Activated CD4-positive, alpha-beta T cell treated with anti-CD3 and anti-CD28 coated beads, Interleukin-2, amount 10 ng/mL, durations not matched to agents 24 days and 14 days (primary cell): ENCODE results near the gene UCKL1. TPM values are rescaled to one million over a fixed set of nuclear protein-coding genes. Genes with fewer than 3 reads are reported as not detected.

Experiments used
- DNase-seq: peaks from one replicate; pipeline ENCODE4 v3.0.0; 2022
- H3K27ac Mint-ChIP-seq: one replicate; pipeline ENCODE4 v1.8.0; 2022; ENCODE audit warnings: mild to moderate bottlenecking, mixed read lengths
- H3K27me3 Mint-ChIP-seq: one replicate; pipeline ENCODE4 v1.8.0; 2022; ENCODE audit warnings: mixed read lengths
- H3K36me3 Mint-ChIP-seq: one replicate; pipeline ENCODE4 v1.8.0; 2022; ENCODE audit warnings: low read depth, mild to moderate bottlenecking, mixed read lengths
- H3K4me1 Mint-ChIP-seq: one replicate; pipeline ENCODE4 v1.8.0; 2021; ENCODE audit warnings: mixed read lengths
- H3K4me3 Mint-ChIP-seq: one replicate; pipeline ENCODE4 v1.8.0; 2022; ENCODE audit warnings: mild to moderate bottlenecking, moderate library complexity, mixed read lengths
- H3K9me3 Mint-ChIP-seq: one replicate; pipeline ENCODE4 v1.8.0; 2021; ENCODE audit warnings: mixed read lengths
- intact Hi-C: fragments of 100-400 bp; cut with micrococcal nuclease; formaldehyde crosslinking; loops from one replicate; pipeline ENCODE4 v1.15.1; 2023
- total RNA-seq: library from RNA; stranded (reverse); gene quantifications from 2 replicates; pipeline ENCODE4 v1.2.3, GENCODE V29; 2022

UCKL1 gene
- total RNA-seq, 1 donor from 2014 or later: 49.5 TPM

GRCh38 chr20:63959699-63960075, 3.5 kb upstream of the UCKL1 start:
- no peak for DNase-seq
- no peak overlapping the region for H3K4me3 Mint-ChIP-seq
- H3K27me3 Mint-ChIP-seq: no peaks in the 10 kb centered on the region
- intact Hi-C loops: loop anchor here (5.0 kb wide), 4 partner anchors 62 to 1022 kb away; partner anchors contain the start of genes ARFGAP1, ARFRP1, DNAJC5 and GID8
- peaks cover 22% of the 10 kb centered on the region for H3K36me3 Mint-ChIP-seq
- no peaks in the 10 kb centered on the region for H3K9me3 Mint-ChIP-seq
- H3K27ac Mint-ChIP-seq: no peak overlapping the region
- H3K4me1 Mint-ChIP-seq: peaks cover 17% of the 10 kb centered on the region

- Mint-ChIP-seq H3K4me1 (peaks cover 23% of the 10 kb centered on the region), H3K9me3 (no peaks in the 10 kb centered on the region), H3K4me3 (no peak overlapping the region), H3K36me3 (peaks cover 24% of the 10 kb centered on the region), H3K27me3 (no peaks in the 10 kb centered on the region), H3K27ac (no peak overlapping the region)
- intact Hi-C loops: loop anchor here (5.0 kb wide), 4 partner anchors 62 to 1022 kb away; partner anchors contain the start of genes ARFGAP1, ARFRP1, DNAJC5 and GID8
- DNase-seq: no peak
Observed at GRCh38 chr20:63958964-63959698, 2.9 kb upstream of the UCKL1 start.

GRCh38 chr20:63958471-63958870, 2.3 kb upstream of the UCKL1 start:
- Mint-ChIP-seq H3K27ac (peak overlapping the region; percentile 70), H3K36me3 (peaks cover 20% of the 10 kb centered on the region), H3K9me3 (no peaks in the 10 kb centered on the region), H3K4me1 (peaks cover 28% of the 10 kb centered on the region), H3K4me3 (no peak overlapping the region), H3K27me3 (no peaks in the 10 kb centered on the region)
- intact Hi-C loops: loop anchor here (5.0 kb wide), 4 partner anchors 61 to 1021 kb away; partner anchors contain the start of genes ARFGAP1, ARFRP1, DNAJC5 and GID8
- DNase-seq: no peak

GRCh38 chr20:63957690-63958441, 1.6 kb upstream of the UCKL1 start:
- peak; percentile 72 for DNase-seq
- H3K4me3 Mint-ChIP-seq: peak overlapping the region; percentile 83
- H3K9me3 Mint-ChIP-seq: no peaks in the 10 kb centered on the region
- peaks cover 19% of the 10 kb centered on the region for H3K36me3 Mint-ChIP-seq
- H3K4me1 Mint-ChIP-seq: peaks cover 28% of the 10 kb centered on the region
- intact Hi-C loops: loop anchor here (5.0 kb wide), 4 partner anchors 61 to 1021 kb away; partner anchors contain the start of genes ARFGAP1, ARFRP1, DNAJC5 and GID8
- peak overlapping the region; percentile 88 for H3K27ac Mint-ChIP-seq
- no peaks in the 10 kb centered on the region for H3K27me3 Mint-ChIP-seq

DNA sequence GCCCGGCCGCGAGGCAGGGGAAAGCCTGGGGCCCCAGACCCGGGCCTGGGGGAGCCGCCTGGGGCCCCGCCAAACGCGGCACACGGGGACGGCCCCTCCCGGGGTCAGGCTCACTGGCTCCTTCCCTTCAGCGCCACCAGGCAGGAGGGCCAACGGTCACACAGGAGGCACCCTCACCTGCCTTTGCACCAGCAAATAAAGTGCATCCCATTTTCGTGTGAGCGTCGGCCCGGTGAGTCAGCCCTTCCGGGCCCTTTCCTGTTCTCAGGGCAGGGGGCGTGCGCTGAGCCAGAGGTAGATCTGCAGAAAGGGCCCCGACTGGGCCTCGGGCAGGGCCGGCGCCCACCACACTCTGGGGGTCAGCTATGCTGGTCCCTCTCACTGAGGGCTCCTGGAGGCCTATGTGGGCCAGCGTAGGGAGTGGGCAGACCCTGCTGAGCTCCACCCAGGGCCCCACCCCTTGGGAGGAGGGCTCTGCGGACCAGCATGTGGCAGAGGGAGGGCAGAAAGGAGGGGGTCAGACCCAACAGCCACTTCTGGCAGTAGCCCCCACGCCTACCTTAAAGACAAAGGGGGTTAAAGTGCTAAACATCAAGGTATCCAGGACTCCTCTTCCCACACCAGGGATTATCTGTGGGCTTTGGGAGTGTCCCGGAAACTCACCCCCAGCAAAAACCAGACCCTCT, 931 bp upstream of the UCKL1 start:
- intact Hi-C loops: loop anchor here (5.0 kb wide), 4 partner anchors 60 to 1020 kb away; partner anchors contain the start of genes ARFGAP1, ARFRP1, DNAJC5 and GID8
- Mint-ChIP-seq H3K4me1 (peaks cover 28% of the 10 kb centered on the region), H3K27me3 (no peaks in the 10 kb centered on the region), H3K27ac (peak overlapping the region; percentile 88), H3K9me3 (no peaks in the 10 kb centered on the region), H3K36me3 (peaks cover 15% of the 10 kb centered on the region), H3K4me3 (peak overlapping the region; percentile 83)
- peak; percentile 89 for DNase-seq

- no peaks in the 10 kb centered on the region for H3K27me3 Mint-ChIP-seq
- peaks cover 28% of the 10 kb centered on the region for H3K4me1 Mint-ChIP-seq
- H3K27ac Mint-ChIP-seq: peak overlapping the region; percentile 87
- no peak for DNase-seq
- no peaks in the 10 kb centered on the region for H3K9me3 Mint-ChIP-seq
- H3K36me3 Mint-ChIP-seq: peaks cover 14% of the 10 kb centered on the region
- H3K4me3 Mint-ChIP-seq: peak overlapping the region; percentile 85
- intact Hi-C loops: loop anchor here (1.0 to 5.0 kb wide), 7 partner anchors 25 to 1019 kb away; partner anchors contain the start of genes ARFGAP1, ARFRP1, DNAJC5 and GID8
Observed at GRCh38 chr20:63956664-63957003, 418 bp upstream of the UCKL1 start.

GRCh38 chr20:63955281-63955826, 862 bp downstream of the UCKL1 start:
- Mint-ChIP-seq H3K27me3 (no peaks in the 10 kb centered on the region), H3K4me3 (peak overlapping the region; percentile 85), H3K36me3 (peaks cover 11% of the 10 kb centered on the region), H3K4me1 (peaks cover 28% of the 10 kb centered on the region), H3K27ac (peak overlapping the region; percentile 65), H3K9me3 (no peaks in the 10 kb centered on the region)
- intact Hi-C loops: loop anchor here (5.0 kb wide), 4 partner anchors 58 to 1018 kb away; partner anchors contain the start of genes ARFGAP1, ARFRP1, DNAJC5 and GID8
- DNase-seq: peak; percentile 87

DNA sequence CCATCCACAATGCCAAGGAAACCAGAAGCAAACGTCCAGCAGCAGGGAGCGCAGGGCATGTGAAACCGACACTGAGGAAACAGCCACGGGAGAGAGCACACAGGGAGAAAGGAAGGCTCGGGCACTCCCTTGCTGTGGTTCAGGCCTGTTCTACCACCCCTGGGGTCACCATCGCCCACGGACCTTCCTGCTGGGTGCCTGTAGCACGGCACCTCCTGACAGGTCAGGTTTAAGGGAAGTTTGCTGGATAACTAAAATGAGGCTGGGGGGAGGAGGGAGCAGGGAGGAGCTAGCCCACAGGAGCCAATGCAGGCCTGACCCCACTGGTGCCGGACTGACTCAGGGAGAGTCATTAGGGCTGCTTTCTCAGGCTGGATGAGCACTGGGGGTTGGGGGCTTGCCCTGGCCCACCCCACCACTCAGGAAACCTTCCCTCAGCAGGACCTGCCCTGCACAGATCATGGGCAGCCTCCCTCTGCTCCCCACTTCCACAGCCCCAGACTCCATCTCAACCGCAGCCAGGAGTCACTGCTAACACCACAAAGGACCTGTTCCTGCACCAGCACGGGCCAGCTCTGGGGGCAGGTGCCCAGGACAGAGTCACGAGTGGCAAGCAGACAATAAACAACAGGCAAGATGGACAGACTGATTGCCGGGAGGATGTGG, 2.3 kb downstream of the UCKL1 start:
- no peaks in the 10 kb centered on the region for H3K27me3 Mint-ChIP-seq
- H3K4me1 Mint-ChIP-seq: peaks cover 35% of the 10 kb centered on the region
- intact Hi-C loops: no loop called here
- peak overlapping the region; percentile 60 for H3K27ac Mint-ChIP-seq
- DNase-seq: no peak
- no peaks in the 10 kb centered on the region for H3K9me3 Mint-ChIP-seq
- H3K4me3 Mint-ChIP-seq: peak overlapping the region; percentile 85
- peaks cover 5% of the 10 kb centered on the region for H3K36me3 Mint-ChIP-seq

DNA sequence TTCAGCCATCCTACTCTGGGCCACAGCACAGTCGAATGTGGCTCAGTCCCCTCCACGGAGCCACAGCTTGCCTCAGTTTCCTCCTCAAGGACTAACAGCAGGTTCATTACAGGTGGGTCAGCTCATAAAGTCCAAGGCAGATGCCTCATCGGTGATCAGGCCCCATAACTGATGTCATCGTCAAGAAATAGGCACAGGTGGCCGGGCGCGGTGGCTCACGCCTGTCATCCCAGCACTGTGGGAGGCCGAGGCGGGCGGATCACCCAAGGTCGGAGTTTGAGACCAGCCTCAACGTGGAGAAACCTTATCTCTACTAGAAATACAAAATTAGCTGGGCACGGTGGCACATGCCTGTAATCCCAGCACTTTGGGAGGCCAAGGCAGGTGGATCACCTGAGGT, 3.4 kb downstream of the UCKL1 start:
- peaks cover 39% of the 10 kb centered on the region for H3K4me1 Mint-ChIP-seq
- intact Hi-C loops: no loop called here
- H3K4me3 Mint-ChIP-seq: no peak overlapping the region
- H3K27me3 Mint-ChIP-seq: no peaks in the 10 kb centered on the region
- H3K27ac Mint-ChIP-seq: no peak overlapping the region
- H3K9me3 Mint-ChIP-seq: no peaks in the 10 kb centered on the region
- no peak for DNase-seq
- H3K36me3 Mint-ChIP-seq: peaks cover 8% of the 10 kb centered on the region

GRCh38 chr20:63952210-63952535, 4.0 kb downstream of the UCKL1 start:
- H3K4me1 Mint-ChIP-seq: peaks cover 41% of the 10 kb centered on the region
- intact Hi-C loops: no loop called here
- no peaks in the 10 kb centered on the region for H3K27me3 Mint-ChIP-seq
- no peak overlapping the region for H3K27ac Mint-ChIP-seq
- H3K36me3 Mint-ChIP-seq: peaks cover 9% of the 10 kb centered on the region
- H3K9me3 Mint-ChIP-seq: no peaks in the 10 kb centered on the region
- no peak overlapping the region for H3K4me3 Mint-ChIP-seq
- no peak for DNase-seq

- no peak for DNase-seq
- Mint-ChIP-seq H3K9me3 (no peaks in the 10 kb centered on the region), H3K4me3 (no peak overlapping the region), H3K27me3 (no peaks in the 10 kb centered on the region), H3K4me1 (peaks cover 42% of the 10 kb centered on the region), H3K27ac (no peak overlapping the region), H3K36me3 (peaks cover 12% of the 10 kb centered on the region)
- intact Hi-C loops: no loop called here
Observed at GRCh38 chr20:63951398-63952209, 4.6 kb downstream of the UCKL1 start.

GRCh38 chr20:63950701-63951397, 5.4 kb downstream of the UCKL1 start:
- H3K27me3 Mint-ChIP-seq: no peaks in the 10 kb centered on the region
- H3K27ac Mint-ChIP-seq: no peak overlapping the region
- no peak overlapping the region for H3K4me3 Mint-ChIP-seq
- intact Hi-C loops: no loop called here
- H3K9me3 Mint-ChIP-seq: no peaks in the 10 kb centered on the region
- peaks cover 12% of the 10 kb centered on the region for H3K36me3 Mint-ChIP-seq
- DNase-seq: no peak
- H3K4me1 Mint-ChIP-seq: peaks cover 42% of the 10 kb centered on the region
